K562 treated with DMSO at 1 percent for 12 hours (cell line): ENCODE results near the gene POTEF. TPM values are rescaled to one million over a fixed set of nuclear protein-coding genes. Genes with fewer than 3 reads are reported as not detected.

Experiments
- total RNA-seq: library from RNA; unstranded; fragments of 300-600 nt; gene quantifications from 2 replicates; pipeline ENCODE4 v1.2.3, GENCODE V29; 2022; ENCODE audit not compliant: insufficient read depth

POTEF gene
- total RNA-seq = not detected in 2 replicates

DNA sequence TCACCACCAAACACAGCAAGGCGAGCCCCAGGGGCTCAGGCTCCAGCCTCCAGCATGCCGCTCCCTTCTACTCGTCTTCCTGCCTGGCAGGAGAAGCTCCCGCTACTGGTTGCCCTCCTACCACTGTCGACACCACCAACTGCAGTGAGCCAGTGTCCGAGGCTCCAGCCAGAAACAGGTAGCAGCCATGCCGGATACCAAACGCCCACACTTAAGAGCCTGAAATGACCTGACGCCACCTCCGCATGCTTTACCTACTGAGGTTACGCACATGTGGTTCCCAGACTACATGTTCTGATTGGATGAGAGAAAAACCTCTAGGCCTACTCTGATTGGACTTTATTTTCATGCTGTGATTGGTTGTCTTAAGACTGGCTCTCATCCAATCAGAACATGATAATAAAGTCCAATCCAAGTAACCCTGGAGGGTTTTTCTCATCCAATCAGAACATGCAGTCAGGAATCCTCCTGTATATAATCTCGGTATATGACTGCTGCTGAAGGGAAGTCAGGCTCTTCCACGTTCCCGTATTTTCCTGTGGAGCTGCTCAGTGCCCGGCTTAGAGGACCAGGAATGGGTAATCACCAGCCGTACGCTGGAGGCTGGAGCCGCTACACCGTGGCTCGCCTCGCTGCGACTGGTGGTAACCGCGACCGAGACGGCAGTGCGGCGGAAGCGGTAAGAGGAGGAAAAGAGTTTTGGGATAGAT, at the start of gene POTEF:
TSS of gene POTEF (minus strand) at position 103 of the 710 bp plus-strand sequence. CDS start 8,707 bp downstream, outside the sequence.

DNA sequence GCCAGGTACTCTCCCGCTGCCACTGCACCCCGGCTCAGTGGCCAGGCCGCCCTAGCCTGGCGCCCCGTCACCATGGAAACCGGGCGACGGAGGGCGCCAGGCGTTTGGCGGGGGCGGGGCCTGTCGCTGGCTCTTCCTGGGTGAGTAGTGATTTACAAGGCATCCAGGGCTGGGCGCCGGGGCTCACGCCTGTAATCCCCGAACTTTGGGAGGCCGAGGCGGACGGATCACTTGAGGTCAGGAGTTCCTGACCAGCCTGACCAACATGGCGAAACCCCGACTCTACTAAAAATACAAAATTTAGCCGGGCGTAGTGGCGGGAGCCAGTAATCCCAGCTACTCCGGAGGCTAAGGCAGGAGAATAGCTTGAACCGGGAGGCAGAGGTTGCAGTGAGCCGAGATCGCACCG, 16.0 kb upstream of the POTEF start, which contains the start of gene CCDC74B:
TSS of gene CCDC74B (minus strand) at position 107 of the 409 bp plus-strand sequence. CDS start 116 bp downstream, outside the sequence.

Other genes with a start within 250 kb of the POTEF start
- gene RAB6C, start 149.6 kb downstream of the POTEF start, total RNA-seq = not detected in 2 replicates
- gene CCDC74B, start 15.9 kb upstream of the POTEF start, total RNA-seq = 0.23 and 5.7 TPM in 2 replicates
- gene SMPD4, start 52.4 kb upstream of the POTEF start, total RNA-seq = 34.6 and 75.8 TPM in 2 replicates
- 336 and 573 TPM in 2 replicates for gene MZT2B, start 53.0 kb upstream of the POTEF start, total RNA-seq
- not detected in 2 replicates for gene TUBA3E, start 69.2 kb upstream of the POTEF start, total RNA-seq
- gene IMP4, start 213.7 kb upstream of the POTEF start, total RNA-seq = 62.1 and 77.8 TPM in 2 replicates
- 25.3 and 46.4 TPM in 2 replicates for gene PTPN18, start 226.8 kb upstream of the POTEF start, total RNA-seq